ENCODE measurements around the gene CPNE4.

CPNE4 gene

GRCh38 chr3:131962982-131963381 lies 71.8 kb downstream of the CPNE4 start:
- no peak overlapping the region for H3K4me3 ChIP-seq (ENCODE audit: extremely low read depth, insufficient read depth, low read length, poor library complexity, severe bottlenecking)
- peaks cover 1% of the 10 kb centered on the region for H3K4me1 ChIP-seq (ENCODE audit: control insufficient read depth, insufficient read depth, low read length, poor library complexity, severe bottlenecking)
- WGBS, 2 experiments (ENCODE audit: insufficient coverage in 2 of 2), result 94 to 100% methylated on average over 1 to 5 of the region's 5 CpGs
- H3K9me3 ChIP-seq (ENCODE audit: control insufficient read depth, low read length), result no peaks in the 10 kb centered on the region
- no peak overlapping the region for H3K27ac ChIP-seq (ENCODE audit: low read depth, low read length, severe bottlenecking)
- H3K36me3 ChIP-seq (ENCODE audit: control insufficient read depth, insufficient read depth, low read length), result no peaks in the 10 kb centered on the region

- no peak overlapping the region for H3K4me3 ChIP-seq (ENCODE audit: extremely low read depth, insufficient read depth, low read length, poor library complexity, severe bottlenecking)
- no CpG with 5 or more reads among the region's 1 CpG for WGBS, 2 experiments (ENCODE audit: insufficient coverage in 2 of 2)
- no peaks in the 10 kb centered on the region for H3K36me3 ChIP-seq (ENCODE audit: control insufficient read depth, insufficient read depth, low read length)
- H3K27ac ChIP-seq (ENCODE audit: low read depth, low read length, severe bottlenecking), result no peak overlapping the region
- H3K4me1 ChIP-seq (ENCODE audit: control insufficient read depth, insufficient read depth, low read length, poor library complexity, severe bottlenecking), result peaks cover 3% of the 10 kb centered on the region
- H3K9me3 ChIP-seq (ENCODE audit: control insufficient read depth, low read length), result no peaks in the 10 kb centered on the region
Measured at GRCh38 chr3:131960324-131960723, 74.5 kb downstream of the CPNE4 start.

GRCh38 chr3:131957980-131958379 lies 76.8 kb downstream of the CPNE4 start:
- Histone ChIP-seq H3K9me3 (ENCODE audit: control insufficient read depth, low read length) (no peaks in the 10 kb centered on the region), H3K36me3 (ENCODE audit: control insufficient read depth, insufficient read depth, low read length) (no peaks in the 10 kb centered on the region), H3K4me3 (ENCODE audit: extremely low read depth, insufficient read depth, low read length, poor library complexity, severe bottlenecking) (no peak overlapping the region), H3K27ac (ENCODE audit: low read depth, low read length, severe bottlenecking) (no peak overlapping the region), H3K4me1 (ENCODE audit: control insufficient read depth, insufficient read depth, low read length, poor library complexity, severe bottlenecking) (peaks cover 3% of the 10 kb centered on the region)
- WGBS, 2 experiments (ENCODE audit: insufficient coverage in 2 of 2), result 38% methylated on average over 1 of the region's 1 CpG; no CpG with 5 or more reads in 1 of the 2 experiments

- H3K27ac ChIP-seq (ENCODE audit: low read depth, low read length, severe bottlenecking), result no peak overlapping the region
- no peaks in the 10 kb centered on the region for H3K9me3 ChIP-seq (ENCODE audit: control insufficient read depth, low read length)
- no peak overlapping the region for H3K4me3 ChIP-seq (ENCODE audit: extremely low read depth, insufficient read depth, low read length, poor library complexity, severe bottlenecking)
- no peaks in the 10 kb centered on the region for H3K36me3 ChIP-seq (ENCODE audit: control insufficient read depth, insufficient read depth, low read length)
- peaks cover 3% of the 10 kb centered on the region for H3K4me1 ChIP-seq (ENCODE audit: control insufficient read depth, insufficient read depth, low read length, poor library complexity, severe bottlenecking)
- WGBS, 2 experiments (ENCODE audit: insufficient coverage in 2 of 2), result 71 to 83% methylated on average over 4 to 5 of the region's 5 CpGs
Measured at GRCh38 chr3:131957511-131957910, 77.3 kb downstream of the CPNE4 start.

GRCh38 chr3:131948806-131949205 lies 86.0 kb downstream of the CPNE4 start:
- no CpG with 5 or more reads among the region's 1 CpG for WGBS, 2 experiments (ENCODE audit: insufficient coverage in 2 of 2)
- Histone ChIP-seq H3K36me3 (ENCODE audit: control insufficient read depth, insufficient read depth, low read length) (no peaks in the 10 kb centered on the region), H3K4me1 (ENCODE audit: control insufficient read depth, insufficient read depth, low read length, poor library complexity, severe bottlenecking) (no peaks in the 10 kb centered on the region), H3K27ac (ENCODE audit: low read depth, low read length, severe bottlenecking) (no peak overlapping the region), H3K4me3 (ENCODE audit: extremely low read depth, insufficient read depth, low read length, poor library complexity, severe bottlenecking) (no peak overlapping the region), H3K9me3 (ENCODE audit: control insufficient read depth, low read length) (no peaks in the 10 kb centered on the region)

- Histone ChIP-seq H3K36me3 (ENCODE audit: control insufficient read depth, insufficient read depth, low read length) (no peaks in the 10 kb centered on the region), H3K4me1 (ENCODE audit: control insufficient read depth, insufficient read depth, low read length, poor library complexity, severe bottlenecking) (no peaks in the 10 kb centered on the region), H3K4me3 (ENCODE audit: extremely low read depth, insufficient read depth, low read length, poor library complexity, severe bottlenecking) (no peak overlapping the region), H3K9me3 (ENCODE audit: control insufficient read depth, low read length) (no peaks in the 10 kb centered on the region), H3K27ac (ENCODE audit: low read depth, low read length, severe bottlenecking) (no peak overlapping the region)
- WGBS, 2 experiments (ENCODE audit: insufficient coverage in 2 of 2), result no CpG with 5 or more reads among the region's 1 CpG
Measured at GRCh38 chr3:131944676-131945075, 90.1 kb downstream of the CPNE4 start.

GRCh38 chr3:131933665-131934064 lies 101.1 kb downstream of the CPNE4 start:
- no peaks in the 10 kb centered on the region for H3K36me3 ChIP-seq (ENCODE audit: control insufficient read depth, insufficient read depth, low read length)
- H3K9me3 ChIP-seq (ENCODE audit: control insufficient read depth, low read length), result no peaks in the 10 kb centered on the region
- WGBS, 2 experiments (ENCODE audit: insufficient coverage in 2 of 2), result 95 to 100% methylated on average over 2 of the region's 3 CpGs
- H3K4me3 ChIP-seq (ENCODE audit: extremely low read depth, insufficient read depth, low read length, poor library complexity, severe bottlenecking), result no peak overlapping the region
- H3K4me1 ChIP-seq (ENCODE audit: control insufficient read depth, insufficient read depth, low read length, poor library complexity, severe bottlenecking), result no peaks in the 10 kb centered on the region
- H3K27ac ChIP-seq (ENCODE audit: low read depth, low read length, severe bottlenecking), result no peak overlapping the region

- Histone ChIP-seq H3K27ac (ENCODE audit: low read depth, low read length, severe bottlenecking) (no peak overlapping the region), H3K36me3 (ENCODE audit: control insufficient read depth, insufficient read depth, low read length) (no peaks in the 10 kb centered on the region), H3K9me3 (ENCODE audit: control insufficient read depth, low read length) (no peaks in the 10 kb centered on the region), H3K4me3 (ENCODE audit: extremely low read depth, insufficient read depth, low read length, poor library complexity, severe bottlenecking) (no peak overlapping the region), H3K4me1 (ENCODE audit: control insufficient read depth, insufficient read depth, low read length, poor library complexity, severe bottlenecking) (no peaks in the 10 kb centered on the region)
- 79 to 87% methylated on average over 2 of the region's 2 CpGs for WGBS, 2 experiments (ENCODE audit: insufficient coverage in 2 of 2)
Measured at GRCh38 chr3:131928593-131928992, 106.2 kb downstream of the CPNE4 start.

GRCh38 chr3:131925571-131925970 lies 109.2 kb downstream of the CPNE4 start:
- H3K9me3 ChIP-seq (ENCODE audit: control insufficient read depth, low read length), result no peaks in the 10 kb centered on the region
- WGBS, 2 experiments (ENCODE audit: insufficient coverage in 2 of 2), result no CpG with 5 or more reads among the region's 1 CpG
- H3K4me1 ChIP-seq (ENCODE audit: control insufficient read depth, insufficient read depth, low read length, poor library complexity, severe bottlenecking), result no peaks in the 10 kb centered on the region
- no peak overlapping the region for H3K27ac ChIP-seq (ENCODE audit: low read depth, low read length, severe bottlenecking)
- no peak overlapping the region for H3K4me3 ChIP-seq (ENCODE audit: extremely low read depth, insufficient read depth, low read length, poor library complexity, severe bottlenecking)
- H3K36me3 ChIP-seq (ENCODE audit: control insufficient read depth, insufficient read depth, low read length), result no peaks in the 10 kb centered on the region

- no CpG with 5 or more reads among the region's 1 CpG for WGBS, 2 experiments (ENCODE audit: insufficient coverage in 2 of 2)
- Histone ChIP-seq H3K9me3 (ENCODE audit: control insufficient read depth, low read length) (no peaks in the 10 kb centered on the region), H3K27ac (ENCODE audit: low read depth, low read length, severe bottlenecking) (no peak overlapping the region), H3K4me1 (ENCODE audit: control insufficient read depth, insufficient read depth, low read length, poor library complexity, severe bottlenecking) (no peaks in the 10 kb centered on the region), H3K4me3 (ENCODE audit: extremely low read depth, insufficient read depth, low read length, poor library complexity, severe bottlenecking) (no peak overlapping the region), H3K36me3 (ENCODE audit: control insufficient read depth, insufficient read depth, low read length) (no peaks in the 10 kb centered on the region)
Measured at GRCh38 chr3:131922356-131922755, 112.5 kb downstream of the CPNE4 start.

GRCh38 chr3:131917006-131917405 lies 117.8 kb downstream of the CPNE4 start:
- Histone ChIP-seq H3K36me3 (ENCODE audit: control insufficient read depth, insufficient read depth, low read length) (no peaks in the 10 kb centered on the region), H3K9me3 (ENCODE audit: control insufficient read depth, low read length) (no peaks in the 10 kb centered on the region), H3K4me1 (ENCODE audit: control insufficient read depth, insufficient read depth, low read length, poor library complexity, severe bottlenecking) (no peaks in the 10 kb centered on the region), H3K4me3 (ENCODE audit: extremely low read depth, insufficient read depth, low read length, poor library complexity, severe bottlenecking) (no peak overlapping the region), H3K27ac (ENCODE audit: low read depth, low read length, severe bottlenecking) (no peak overlapping the region)
- 87 to 93% methylated on average over 3 of the region's 3 CpGs for WGBS, 2 experiments (ENCODE audit: insufficient coverage in 2 of 2)
